CD14-positive monocyte (primary cell): ENCODE results near the gene MGME1. TPM values are rescaled to one million over a fixed set of nuclear protein-coding genes. Genes with fewer than 3 reads are reported as not detected.

ENCODE experiments used
- DNase-seq, 3 donors: peaks; one replicate each; pipeline ENCODE4 v3.0.0-alpha.2; 2011 to 2022
- H2AFZ ChIP-seq: 2 replicates; pipeline ENCODE4 v1.6.0; 2012; ENCODE audit warnings: mild to moderate bottlenecking, low read depth, low read length, inconsistent platforms; ENCODE audit not compliant: insufficient read depth, poor library complexity, severe bottlenecking
- H3K27ac ChIP-seq, 2 donors: 1 replicate in 1 of 2; 2 replicates in 1 of 2; pipeline ENCODE4 v1.5.1; 2012 to 2013; ENCODE audit warnings: low read length in 2 of 2, control low read depth in 1 of 2, inconsistent platforms in 1 of 2, low read depth in 1 of 2, mild to moderate bottlenecking in 1 of 2
- H3K27me3 ChIP-seq, 2 donors: one replicate each; pipeline versions ENCODE4 v1.6.0 to v1.6.1; 2011 to 2013; ENCODE audit warnings: low read length in 2 of 2; ENCODE audit not compliant: control insufficient read depth in 2 of 2, insufficient read depth in 2 of 2
- H3K36me3 ChIP-seq, 2 donors: replicated peaks in 1 of 2; 1 replicate in 1 of 2; 2 replicates in 1 of 2; pipeline versions ENCODE4 v1.5.1 to v1.6.1; 2012 to 2013; ENCODE audit warnings: low read length in 2 of 2, control low read depth in 1 of 2, inconsistent platforms in 1 of 2, mild to moderate bottlenecking in 1 of 2; ENCODE audit not compliant: insufficient read depth in 2 of 2, control insufficient read depth in 1 of 2
- H3K4me1 ChIP-seq, 2 donors: 1 replicate in 1 of 2; 2 replicates in 1 of 2; pipeline versions ENCODE4 v1.5.1 to v1.6.1; 2012 to 2013; ENCODE audit warnings: low read length in 2 of 2, control low read depth in 1 of 2, inconsistent platforms in 1 of 2, mild to moderate bottlenecking in 1 of 2, moderate library complexity in 1 of 2; ENCODE audit not compliant: insufficient read depth in 2 of 2, control insufficient read depth in 1 of 2
- H3K4me2 ChIP-seq: replicated peaks from 2 replicates; pipeline ENCODE3; 2012; ENCODE audit warnings: low read length, moderate library complexity, mild to moderate bottlenecking; ENCODE audit not compliant: poor library complexity, severe bottlenecking; ENCODE audit errors: extremely low read depth
- H3K4me3 ChIP-seq, 3 experiments: fragments of 200-600 bp in 1 of 3; sonication (generic) in 1 of 3; replicated peaks in 1 of 3; 1 replicate in 2 of 3; 2 replicates in 1 of 3; pipeline ENCODE4 v1.5.1; 2011 to 2013; ENCODE audit warnings: low read length in 3 of 3, mild to moderate bottlenecking in 3 of 3, control low read depth in 2 of 3, low read depth in 2 of 3, inconsistent platforms in 1 of 3, moderate library complexity in 1 of 3
- H3K79me2 ChIP-seq: 2 replicates; pipeline ENCODE4 v1.6.0; 2012; ENCODE audit warnings: mild to moderate bottlenecking, control low read depth, inconsistent platforms, low read length, moderate library complexity; ENCODE audit not compliant: insufficient read depth
- H3K9ac ChIP-seq: 2 replicates; pipeline ENCODE4 v1.6.0; 2017; ENCODE audit warnings: low read length, mild to moderate bottlenecking; ENCODE audit not compliant: insufficient read depth, poor library complexity, severe bottlenecking
- H3K9me3 ChIP-seq, 2 donors: replicated peaks in 1 of 2; 1 replicate in 1 of 2; 2 replicates in 1 of 2; pipeline versions ENCODE4 v1.5.1 to v1.6.1; 2012 to 2013; ENCODE audit warnings: low read length in 2 of 2, control low read depth in 1 of 2; ENCODE audit not compliant: control insufficient read depth in 1 of 2, insufficient read depth in 1 of 2
- H4K20me1 ChIP-seq: 2 replicates; pipeline ENCODE4 v1.6.0; 2012; ENCODE audit warnings: mild to moderate bottlenecking, low read length, control low read depth, moderate library complexity; ENCODE audit not compliant: insufficient read depth
- H3K27ac Mint-ChIP-seq, 7 donors: one replicate each; pipeline ENCODE4 v1.8.0; 2020; ENCODE audit warnings: mild to moderate bottlenecking in 7 of 7, mixed read lengths in 7 of 7, moderate library complexity in 6 of 7, inconsistent platforms in 2 of 7
- H3K27me3 Mint-ChIP-seq, 3 donors: one replicate each; pipeline ENCODE4 v1.8.0; 2021 to 2022; ENCODE audit warnings: low read depth in 3 of 3, mild to moderate bottlenecking in 3 of 3, mixed read lengths in 3 of 3, moderate library complexity in 3 of 3, inconsistent platforms in 1 of 3
- H3K36me3 Mint-ChIP-seq, 2 donors: one replicate each; pipeline ENCODE4 v1.8.0; 2020; ENCODE audit warnings: mixed read lengths in 2 of 2, inconsistent platforms in 1 of 2, mild to moderate bottlenecking in 1 of 2
- H3K4me1 Mint-ChIP-seq: one replicate; pipeline ENCODE4 v1.8.0; 2020; ENCODE audit warnings: mild to moderate bottlenecking, mixed read lengths
- H3K4me3 Mint-ChIP-seq, 2 donors: one replicate each; pipeline ENCODE4 v1.8.0; 2020; ENCODE audit warnings: mild to moderate bottlenecking in 2 of 2, mixed read lengths in 2 of 2, moderate library complexity in 1 of 2
- H3K9me3 Mint-ChIP-seq, 7 donors: one replicate each; pipeline ENCODE4 v1.8.0; 2020 to 2022; ENCODE audit warnings: mixed read lengths in 7 of 7, mild to moderate bottlenecking in 6 of 7, moderate library complexity in 6 of 7, inconsistent platforms in 2 of 7
- CTCF ChIP-seq: fragments of 200-600 bp; IDR thresholded peaks from one replicate; pipeline ENCODE4 v1.8.0; 2022; ENCODE audit warnings: antibody characterized with exemption, mild to moderate bottlenecking
- WGBS: methylation state at CpG from one replicate; pipeline ENCODE4 v1.1.5; 2013; ENCODE audit warnings: missing lambda C conversion rate; ENCODE audit not compliant: insufficient coverage; 5-methylcytosine and 5-hydroxymethylcytosine counted together
- intact Hi-C, 2 donors: fragments of 100-400 bp; cut with micrococcal nuclease; formaldehyde crosslinking; loops; one replicate each; pipeline versions ENCODE4 v1.15.0 to v1.15.1; 2023
- polyA plus RNA-seq, 3 donors: library from polyadenylated mRNA; depleted of rRNA in 1 of 3; unstranded in 2 of 3; stranded (reverse) in 1 of 3; fragments of 300-500 nt in 2 of 3; fragments of >200 nt in 1 of 3; fragmentation: Illumina TruSeq in 2 of 3; gene quantifications; 1 replicate in 2 of 3; 2 replicates in 1 of 3; pipeline ENCODE4 v1.2.3, GENCODE V29; 2012 to 2021

MGME1 gene
- polyA plus RNA-seq, 3 donors = 2.5 to 20.1 (median 13.4) TPM

GRCh38 chr20:17992847-17993513 lies 24.2 kb downstream of the MGME1 start:
- Histone ChIP-seq H3K9ac (no peak overlapping the region), H3K4me2 (no peak overlapping the region), H3K9me3 (no peaks in the 10 kb centered on the region), H3K4me3 (no peak overlapping the region), H2AFZ (no peak overlapping the region), H3K27me3 (no peaks in the 10 kb centered on the region), H4K20me1 (no peaks in the 10 kb centered on the region), H3K27ac (no peak overlapping the region), H3K79me2 (peaks cover 1% of the 10 kb centered on the region), H3K4me1 (no peaks in the 10 kb centered on the region), H3K36me3 (peaks cover 22 to 34% of the 10 kb centered on the region in 2 donors)
- H3K4me3 Mint-ChIP-seq = no peak overlapping the region
- H3K9me3 Mint-ChIP-seq = no peaks in the 10 kb centered on the region
- H3K36me3 Mint-ChIP-seq = peaks cover 20 to 39% of the 10 kb centered on the region in 2 donors
- WGBS = 100% methylated on average over 1 of the region's 5 CpGs
- DNase-seq = no peak
- H3K27ac Mint-ChIP-seq = no peak overlapping the region
- intact Hi-C loops = no loop called here
- peaks cover 0 to 1% (median 0%) of the 10 kb centered on the region in 3 donors for H3K27me3 Mint-ChIP-seq
- no peak for TF ChIP-seq CTCF
- peaks cover 6% of the 10 kb centered on the region for H3K4me1 Mint-ChIP-seq

- no peaks in the 10 kb centered on the region for H3K27me3 ChIP-seq
- H3K4me2 ChIP-seq = no peak overlapping the region
- no peaks in the 10 kb centered on the region for H3K4me1 ChIP-seq
- H4K20me1 ChIP-seq = no peaks in the 10 kb centered on the region
- intact Hi-C loops = no loop called here
- H3K36me3 Mint-ChIP-seq = peaks cover 15 to 34% of the 10 kb centered on the region in 2 donors
- H3K9me3 ChIP-seq = no peaks in the 10 kb centered on the region
- H3K9ac ChIP-seq = no peak overlapping the region
- no peak for TF ChIP-seq CTCF
- WGBS = no CpG with 5 or more reads among the region's 3 CpGs
- no peak overlapping the region for H3K27ac Mint-ChIP-seq
- peaks cover 6% of the 10 kb centered on the region for H3K4me1 Mint-ChIP-seq
- H2AFZ ChIP-seq = no peak overlapping the region
- H3K4me3 ChIP-seq = no peak overlapping the region
- DNase-seq = no peak
- no peak overlapping the region for H3K27ac ChIP-seq
- H3K9me3 Mint-ChIP-seq = no peaks in the 10 kb centered on the region
- peaks cover 0 to 1% (median 0%) of the 10 kb centered on the region in 3 donors for H3K27me3 Mint-ChIP-seq
- no peaks in the 10 kb centered on the region for H3K79me2 ChIP-seq
- no peak overlapping the region for H3K4me3 Mint-ChIP-seq
- peaks cover 19 to 28% of the 10 kb centered on the region in 2 donors for H3K36me3 ChIP-seq
Measured at GRCh38 chr20:17993546-17993945, 24.7 kb downstream of the MGME1 start.
